Hippocampal formation (tissue), 2 donors: ENCODE measurements around the gene PLA2G6.

Experiments
- DNase-seq, 2 donors: peaks; one replicate each; lab custom pipeline; 2025; lab: John Stamatoyannopoulos, UW

PLA2G6 gene

GRCh38 chr22:38213990-38214301, 32.3 kb upstream of the PLA2G6 start:
- no peak for DNase-seq

- DNase-seq = no peak
Observed at GRCh38 chr22:38213319-38213989, 31.8 kb upstream of the PLA2G6 start.

- DNase-seq = no peak
Observed at GRCh38 chr22:38212442-38212841, 30.8 kb upstream of the PLA2G6 start.

GRCh38 chr22:38211556-38211955, 29.9 kb upstream of the PLA2G6 start:
- DNase-seq = no peak

- DNase-seq = no peak
Observed at GRCh38 chr22:38208551-38208968, 26.9 kb upstream of the PLA2G6 start.

GRCh38 chr22:38207898-38208432, 26.3 kb upstream of the PLA2G6 start:
- DNase-seq = no peak

- DNase-seq = peak; percentile 32 to 47
Observed at GRCh38 chr22:38205261-38206128, 23.9 kb upstream of the PLA2G6 start.

GRCh38 chr22:38204784-38205183, 23.2 kb upstream of the PLA2G6 start:
- no peak for DNase-seq

- DNase-seq = no peak
Observed at GRCh38 chr22:38203855-38204514, 22.4 kb upstream of the PLA2G6 start.

GRCh38 chr22:38203090-38203810, 21.6 kb upstream of the PLA2G6 start:
- DNase-seq = no peak

GRCh38 chr22:38202437-38203089, 20.9 kb upstream of the PLA2G6 start:
- no peak for DNase-seq

- DNase-seq = peak; percentile 84 to 88
Observed at GRCh38 chr22:38201711-38202436, 20.2 kb upstream of the PLA2G6 start, which contains the start of gene MAFF. Gene MAFF (plus strand): TSS chr22:38201994. CDS start chr22:38213854, 11,860 bp downstream.

GRCh38 chr22:38201371-38201710, 19.7 kb upstream of the PLA2G6 start:
- no peak for DNase-seq

- no peak for DNase-seq
Observed at GRCh38 chr22:38199826-38200559, 18.4 kb upstream of the PLA2G6 start.

GRCh38 chr22:38196791-38197419, 15.3 kb upstream of the PLA2G6 start:
- no peak for DNase-seq

- no peak for DNase-seq
Observed at GRCh38 chr22:38193580-38193979, 11.9 kb upstream of the PLA2G6 start.

GRCh38 chr22:38192475-38192863, 10.8 kb upstream of the PLA2G6 start:
- DNase-seq = no peak

GRCh38 chr22:38191731-38192474, 10.3 kb upstream of the PLA2G6 start:
- DNase-seq = no peak

GRCh38 chr22:38191055-38191454, 9.4 kb upstream of the PLA2G6 start:
- DNase-seq = no peak
